Right cardiac atrium (tissue), 5 donors: ENCODE results near the gene CASP7. TPM values are rescaled to one million over a fixed set of nuclear protein-coding genes. Genes with fewer than 3 reads are reported as not detected.

Experiments
- microRNA-seq, 2 donors: library from miRNA; unstranded; fragments of <30 nt; microRNA quantifications; one replicate each; pipeline ENCODE4 v1.2.0, GENCODE V29; 2020 to 2021
- polyA plus RNA-seq: library from polyadenylated mRNA; stranded (reverse); fragments of 200-250 nt; gene quantifications from one replicate; pipeline ENCODE4 v1.2.3, GENCODE V29; 2013
- total RNA-seq, 4 donors: library from RNA; stranded (reverse); fragmentation: NEBNext Ultra II Directional; extraction: Animal tissue kit (Norgen Biotek cat#: 25700); gene quantifications; one replicate each; pipeline ENCODE4 v1.2.1, GENCODE V29; 2021
- donor health status: healthy with polysubstance abuse.
- donor health status: DM: no; HTN: yes; CAD: no.
- donor health status: DM: no; HTN: no; CAD: no.
- donor health status: DM: no; HTN: yes; CAD: no; lungs with severe emphysema.
- donor health status: DM: yes; HTN: yes; CAD: no.

Gene CASP7
- total and polyA plus RNA-seq, 5 donors: 9.4 to 17.2 (median 11.5) TPM

Small RNA genes lying within 50 kb of the gene (microRNA-seq; reads per million reads assigned to microRNA genes)
- 0 reads per million in 2 donors for gene MIR4483

Other genes with a start within 250 kb of the CASP7 start
- under 1 TPM in 1 of 4 donors, not detected in 3; 0.09 TPM for gene HABP2, start 126.9 kb upstream of the CASP7 start, total RNA-seq
- gene HABP2, start 126.9 kb upstream of the CASP7 start, polyA plus RNA-seq: 0.07 TPM
- gene NRAP, start 15.9 kb upstream of the CASP7 start, total RNA-seq: 100 to 1,000 TPM; 232 to 479 (median 284) TPM
- 117 TPM for gene NRAP, start 15.9 kb upstream of the CASP7 start, polyA plus RNA-seq
- not detected for gene PLEKHS1, start 71.8 kb downstream of the CASP7 start, total RNA-seq
- not detected for gene PLEKHS1, start 71.8 kb downstream of the CASP7 start, polyA plus RNA-seq
- 1 to 10 TPM; 5.0 to 7.3 (median 6.6) TPM for gene DCLRE1A, start 174.2 kb downstream of the CASP7 start, total RNA-seq
- gene DCLRE1A, start 174.2 kb downstream of the CASP7 start, polyA plus RNA-seq: 4.5 TPM
- gene NHLRC2, start 174.7 kb downstream of the CASP7 start, total RNA-seq: 10 to 100 TPM; 62.3 to 79.8 (median 69.9) TPM
- gene NHLRC2, start 174.7 kb downstream of the CASP7 start, polyA plus RNA-seq: 14.9 TPM